GM12878 (cell line): ENCODE results near the gene PAM16. TPM values are rescaled to one million over a fixed set of nuclear protein-coding genes. Genes with fewer than 3 reads are reported as not detected.

Source experiments
- ATAC-seq: fragments of 200-7000 bp; cut with Tn5 transposase; 3 replicates; pipeline ENCODE4 v1.9.1; 2020; ENCODE audit warnings: mild to moderate bottlenecking, moderate library complexity
- BruUV-seq: library from RNA; stranded (reverse); fragments of 400-500 nt; replicated peaks from 2 replicates; lab custom pipeline; 2021; lab: Mats Ljungman, UMichigan
- CTCF ChIA-PET: fragments of 300-600 bp; sonication (Branson Sonifier 250); formaldehyde crosslinking; extraction: SDS; loops from one replicate; lab custom pipeline; 2021; ENCODE audit warnings: inconsistent platforms; lab: Yijun Ruan, JAX
- POLR2A ChIA-PET: fragments of 350-600 bp; formaldehyde crosslinking; extraction: SDS; loops from one replicate; lab custom pipeline; 2021; ENCODE audit warnings: inconsistent platforms; lab: Charles Lee
- RAD21 ChIA-PET: fragments of 300-600 bp; sonication (Branson Sonifier 250); formaldehyde crosslinking; loops from one replicate; lab custom pipeline; 2023; ENCODE audit warnings: antibody characterized with exemption; ENCODE audit not compliant: unreplicated experiment; lab: Charles Lee
- SMC1A ChIA-PET: fragments of 300-600 bp; sonication (Branson Sonifier 250); formaldehyde crosslinking; loops from one replicate; lab custom pipeline; 2023; ENCODE audit not compliant: unreplicated experiment, uncharacterized antibody; lab: Charles Lee
- DNase-seq: peaks from one replicate; pipeline ENCODE4 v3.0.0-alpha.2; 2011; ENCODE audit warnings: low read depth, low spot score
- FAIRE-seq: peaks from 3 replicates; lab custom pipeline; 2011; peaks lifted over from hg19 to GRCh38; lab: Jason Lieb, UNC
- H2AFZ ChIP-seq: 2 replicates; pipeline ENCODE4 v1.6.0; 2011; ENCODE audit warnings: low read depth, low read length, control low read depth; ENCODE audit not compliant: control insufficient read depth
- H3K27ac ChIP-seq: 2 replicates; pipeline ENCODE4 v1.5.1; 2011; ENCODE audit warnings: control low read depth; ENCODE audit not compliant: control insufficient read depth, insufficient read depth
- H3K27me3 ChIP-seq, 2 experiments: replicated peaks in 1 of 2; 2 replicates each; pipeline versions ENCODE4 v1.6.0 to v1.6.1; 2011; ENCODE audit warnings: low read length in 1 of 2; ENCODE audit not compliant: control insufficient read depth in 2 of 2, insufficient read depth in 2 of 2
- H3K36me3 ChIP-seq, 2 experiments: 2 replicates each; pipeline ENCODE4 v1.5.1; 2011; ENCODE audit warnings: low read length in 1 of 2; ENCODE audit not compliant: control insufficient read depth in 2 of 2, insufficient read depth in 2 of 2
- H3K4me1 ChIP-seq: 2 replicates; pipeline ENCODE4 v1.6.1; 2011; ENCODE audit warnings: mild to moderate bottlenecking, low read length, moderate library complexity, mixed read lengths; ENCODE audit not compliant: control insufficient read depth, insufficient read depth
- H3K4me2 ChIP-seq: 2 replicates; pipeline ENCODE4 v1.6.0; 2011; ENCODE audit warnings: control low read depth; ENCODE audit not compliant: control insufficient read depth, insufficient read depth
- H3K4me3 ChIP-seq: fragments of 200-600 bp; sonication (generic); 2 replicates; pipeline ENCODE4 v1.5.1; 2016
- H3K79me2 ChIP-seq: 2 replicates; pipeline ENCODE4 v1.6.0; 2011; ENCODE audit warnings: low read length; ENCODE audit not compliant: control insufficient read depth, insufficient read depth
- H3K9ac ChIP-seq: 2 replicates; pipeline ENCODE4 v1.8.0; 2011; ENCODE audit warnings: low read length, control low read depth, mixed read lengths; ENCODE audit not compliant: control insufficient read depth, insufficient read depth
- H3K9me3 ChIP-seq: replicated peaks from 3 replicates; pipeline ENCODE4 v1.5.1; 2011; ENCODE audit warnings: mild to moderate bottlenecking, low read length; ENCODE audit not compliant: control insufficient read depth, insufficient read depth
- H4K20me1 ChIP-seq: 2 replicates; pipeline ENCODE4 v1.6.0; 2011; ENCODE audit not compliant: control insufficient read depth, insufficient read depth
- BCL11A ChIP-seq: IDR thresholded peaks from 2 replicates; pipeline ENCODE4 v1.6.1; 2011; ENCODE audit warnings: low read depth, low read length
- BCL3 ChIP-seq: IDR thresholded peaks from 2 replicates; pipeline ENCODE4 v1.6.1; 2011; ENCODE audit warnings: borderline replicate concordance, low read depth, mild to moderate bottlenecking, moderate library complexity, low read length; ENCODE audit not compliant: insufficient read depth, poor library complexity, severe bottlenecking
- FOXM1 ChIP-seq: IDR thresholded peaks from 2 replicates; pipeline ENCODE4 v1.6.1; 2012; ENCODE audit warnings: low read depth, mild to moderate bottlenecking, inconsistent platforms, low read length, moderate library complexity
- KDM1A ChIP-seq: fragments of 200-600 bp; sonication (generic); IDR thresholded peaks from 2 replicates; pipeline ENCODE4 v1.6.1; 2016; ENCODE audit warnings: borderline replicate concordance
- MTA3 ChIP-seq: IDR thresholded peaks from 2 replicates; pipeline ENCODE4 v1.6.1; 2012; ENCODE audit warnings: low read length, inconsistent platforms, borderline replicate concordance
- NFXL1 ChIP-seq: fragments of 450-650 bp; IDR thresholded peaks from 2 replicates; pipeline ENCODE4 v1.6.1; 2017; ENCODE audit warnings: antibody characterized with exemption, mild to moderate bottlenecking, borderline replicate concordance
- RFX5 ChIP-seq: IDR thresholded peaks from 2 replicates; pipeline ENCODE4 v1.6.1; 2011; ENCODE audit warnings: low read depth, low read length, improper control_type of control experiment
- SUPT20H ChIP-seq: IDR thresholded peaks from 2 replicates; pipeline ENCODE4 v1.6.1; 2011; ENCODE audit warnings: low read depth, mild to moderate bottlenecking, low read length, moderate library complexity, borderline replicate concordance; ENCODE audit not compliant: control insufficient read depth
- TAF1 ChIP-seq: IDR thresholded peaks from 2 replicates; pipeline ENCODE4 v1.6.1; 2011; ENCODE audit warnings: mild to moderate bottlenecking, low read depth, low read length, borderline replicate concordance
- TCF7 ChIP-seq: IDR thresholded peaks from 2 replicates; pipeline ENCODE4 v1.6.1; 2014; ENCODE audit warnings: antibody characterized with exemption, borderline replicate concordance
- ZBTB4 ChIP-seq: fragments of 450-650 bp; formaldehyde crosslinking; IDR thresholded peaks from 2 replicates; pipeline ENCODE4 v1.4.0; 2022; ENCODE audit warnings: mild to moderate bottlenecking, moderate library complexity
- ZNF384 ChIP-seq: IDR thresholded peaks from 2 replicates; pipeline ENCODE4 v1.6.1; 2012; ENCODE audit warnings: low read depth, mild to moderate bottlenecking, low read length, improper control_type of control experiment, borderline replicate concordance
- ZNF687 ChIP-seq: fragments of 450-650 bp; IDR thresholded peaks from 2 replicates; pipeline ENCODE4 v1.6.1; 2017; ENCODE audit warnings: mild to moderate bottlenecking, moderate library complexity
- WGBS: methylation state at CpG from one replicate; pipeline ENCODE4 v1.1.6; 2016; ENCODE audit warnings: low lambda C conversion rate; ENCODE audit not compliant: insufficient replicate concordance, insufficient coverage; ENCODE audit errors: missing lambda C conversion rate; 5-methylcytosine and 5-hydroxymethylcytosine counted together
- in situ Hi-C: fragments of 300-500 bp; cut with MboI; formaldehyde crosslinking; loops from 9 replicates; pipeline ENCODE4 v1.14.3; 2018; ENCODE audit warnings: mixed read lengths
- intact Hi-C: fragments of 100-400 bp; cut with micrococcal nuclease; formaldehyde crosslinking; loops from one replicate; pipeline ENCODE4 v1.14.2; 2022; ENCODE audit not compliant: unreplicated experiment
- polyA plus RNA-seq, 11 experiments: library from polyadenylated mRNA; depleted of rRNA in 4 of 11; unstranded in 6 of 11; stranded (reverse) in 5 of 11; fragments of >200 nt; fragmentation: Nextera tagmentation in 4 of 11; fragmentation: Illumina TruSeq in 1 of 11; extraction: Ambion mirVana in 4 of 11; extraction: Trizol in 1 of 11; gene quantifications; 1 replicate in 1 of 11; 2 replicates in 10 of 11; pipeline versions ENCODE4 v1.2.1 to v1.2.3, GENCODE V29; 2011 to 2016; ENCODE audit warnings: inconsistent platforms in 2 of 11, missing spikeins in 2 of 11, low read depth in 1 of 11
- total RNA-seq, 4 experiments: library from RNA; depleted of rRNA in 3 of 4; stranded (reverse); fragments of >200 nt in 3 of 4; fragmentation: Illumina TruSeq in 1 of 4; extraction: Trizol in 1 of 4; gene quantifications; 2 replicates each; pipeline versions ENCODE4 v1.2.1 to v1.2.3, GENCODE V29; 2013 to 2021

PAM16 gene
- total and polyA plus RNA-seq, 10 of the 15 experiments (the other 5 are each of a cell fraction or from before 2014, with no cell fraction given): 18.5 to 94.3 (median 51.5) TPM

GRCh38 chr16:4293822-4294457 lies 57.2 kb downstream of the PAM16 start:
- Histone ChIP-seq H4K20me1 (no peaks in the 10 kb centered on the region), H3K27me3 (no peaks in the 10 kb centered on the region), H2AFZ (no peak overlapping the region), H3K9me3 (no peaks in the 10 kb centered on the region), H3K27ac (no peak overlapping the region), H3K4me2 (no peak overlapping the region), H3K79me2 (no peaks in the 10 kb centered on the region), H3K4me1 (no peaks in the 10 kb centered on the region), H3K4me3 (no peak overlapping the region), H3K36me3 (no peaks in the 10 kb centered on the region; a peak in 1 of 4 replicates), H3K9ac (no peak overlapping the region)
- intact Hi-C loops: no loop called here
- POLR2A ChIA-PET: interaction anchor here (0.6 kb wide), 1 partner anchor 151 kb away, joined by 3 read pairs; no protein-coding TSS in a partner anchor
- ATAC-seq: no peak; the same call in 2 of the 3 replicates
- in situ Hi-C loops: no loop called here
- no TSS peak for BruUV-seq
- SMC1A ChIA-PET: interaction anchor here (1.8 kb wide), 1 partner anchor 15 kb away, joined by 6 read pairs; no protein-coding TSS in a partner anchor
- DNase-seq: no peak
- CTCF ChIA-PET: interaction anchor here (1.2 kb wide), 1 partner anchor 18 kb away, joined by 3 read pairs; no protein-coding TSS in a partner anchor
- FAIRE-seq: no peak
- RAD21 ChIA-PET: no interaction called here
- 53% methylated on average over 18 of the region's 20 CpGs for WGBS
- no peak for TF ChIP-seq ZNF687
- TF ChIP-seq FOXM1: no peak
- TF ChIP-seq BCL3: no peak
- no peak for TF ChIP-seq NFXL1
- TF ChIP-seq ZNF384: no peak
- TF ChIP-seq KDM1A: no peak
- no peak for TF ChIP-seq ZBTB4
- no peak for TF ChIP-seq BCL11A
- no peak for TF ChIP-seq TAF1
- TF ChIP-seq MTA3: no peak
- no peak for TF ChIP-seq TCF7
- TF ChIP-seq RFX5: no peak
- no peak for TF ChIP-seq SUPT20H
